OCI-LY7 (cell line): ENCODE results near the gene SCAF8. TPM values are rescaled to one million over a fixed set of nuclear protein-coding genes. Genes with fewer than 3 reads are reported as not detected.

ENCODE experiments used
- BruUV-seq: library from RNA; stranded (reverse); fragments of 400-500 nt; replicated peaks from 2 replicates; lab custom pipeline; 2021; lab: Mats Ljungman, UMichigan
- CTCF ChIA-PET: fragments of 300-600 bp; sonication (Branson Sonifier 250); formaldehyde crosslinking; loops from one replicate; lab custom pipeline; 2022; ENCODE audit warnings: antibody characterized with exemption; ENCODE audit not compliant: unreplicated experiment; lab: Charles Lee
- POLR2A ChIA-PET: fragments of 300-600 bp; sonication (Branson Sonifier 250); formaldehyde crosslinking; loops from one replicate; lab custom pipeline; 2022; ENCODE audit warnings: antibody characterized with exemption; lab: Charles Lee
- DNase-seq: peaks from one replicate; pipeline ENCODE4 v3.0.0-alpha.2; 2015; ENCODE audit warnings: low spot score
- H2AFZ ChIP-seq: fragments of 200-600 bp; sonication (generic), shearing (Covaris generic); 2 replicates; pipeline ENCODE4 v1.6.1; 2014; ENCODE audit warnings: mild to moderate bottlenecking, antibody characterized with exemption, low read length, moderate library complexity
- H3K27ac ChIP-seq: fragments of 200-600 bp; sonication (generic); 2 replicates; pipeline ENCODE4 v1.5.1; 2014; ENCODE audit warnings: mixed run types, low read depth, mild to moderate bottlenecking, moderate library complexity, low read length, inconsistent platforms; ENCODE audit not compliant: poor library complexity, severe bottlenecking
- H3K36me3 ChIP-seq: fragments of 200-600 bp; sonication (generic); 2 replicates; pipeline ENCODE4 v1.6.1; 2014; ENCODE audit warnings: mild to moderate bottlenecking, antibody characterized with exemption, low read length, moderate library complexity, mixed read lengths; ENCODE audit not compliant: insufficient read depth
- H3K4me1 ChIP-seq: fragments of 200-600 bp; sonication (generic); 2 replicates; pipeline ENCODE4 v1.5.1; 2014; ENCODE audit warnings: mild to moderate bottlenecking, low read length; ENCODE audit not compliant: insufficient read depth, poor library complexity, severe bottlenecking
- H3K4me2 ChIP-seq: fragments of 200-600 bp; sonication (generic); 2 replicates; pipeline ENCODE4 v1.6.1; 2014; ENCODE audit warnings: mild to moderate bottlenecking, low read length
- H3K4me3 ChIP-seq: fragments of 200-600 bp; sonication (generic); 2 replicates; pipeline ENCODE4 v1.5.1; 2014; ENCODE audit warnings: mild to moderate bottlenecking, low read depth, low read length; ENCODE audit not compliant: poor library complexity, severe bottlenecking
- H3K79me2 ChIP-seq: fragments of 200-600 bp; sonication (generic); 2 replicates; pipeline ENCODE4 v1.6.1; 2016; ENCODE audit warnings: low read depth, mild to moderate bottlenecking, low read length, moderate library complexity, mixed read lengths; ENCODE audit not compliant: insufficient read depth
- H3K9me2 ChIP-seq: fragments of 200-600 bp; sonication (generic); 2 replicates; pipeline ENCODE4 v1.6.1; 2016; ENCODE audit warnings: mild to moderate bottlenecking, low read length, mixed read lengths; ENCODE audit not compliant: insufficient read depth
- H3K9me3 ChIP-seq: fragments of 200-600 bp; sonication (generic); 2 replicates; pipeline ENCODE4 v1.6.1; 2014; ENCODE audit warnings: mild to moderate bottlenecking, mixed run types, low read length, mixed read lengths
- H4K20me1 ChIP-seq: fragments of 200-600 bp; sonication (generic); 2 replicates; pipeline ENCODE4 v1.6.1; 2014; ENCODE audit warnings: mild to moderate bottlenecking, antibody characterized with exemption, low read length, moderate library complexity, mixed read lengths; ENCODE audit not compliant: insufficient read depth
- CTCF ChIP-seq: fragments of 200-600 bp; sonication (generic); conservative IDR thresholded peaks from 2 replicates; pipeline ENCODE4 v1.5.1; 2014; ENCODE audit warnings: mild to moderate bottlenecking, antibody characterized with exemption, low read length, moderate library complexity, mixed read lengths
- EZH2phosphoT487 ChIP-seq: fragments of 200-600 bp; sonication (generic); IDR thresholded peaks from 2 replicates; pipeline ENCODE4 v1.6.1; 2018; ENCODE audit warnings: low read depth, borderline replicate concordance, mild to moderate bottlenecking, mixed run types, antibody characterized with exemption, low read length, moderate library complexity, mixed read lengths
- intact Hi-C: fragments of 100-400 bp; cut with micrococcal nuclease; formaldehyde crosslinking; loops from one replicate; pipeline ENCODE4 v1.10.0; 2022; ENCODE audit not compliant: unreplicated experiment
- total RNA-seq, 2 experiments: library from RNA; depleted of rRNA in 1 of 2; stranded (reverse); fragments of >200 nt in 1 of 2; shearing (Covaris generic) in 1 of 2; gene quantifications; 2 replicates each; pipeline ENCODE4 v1.2.3, GENCODE V29; 2014 to 2022

SCAF8 gene
- total RNA-seq, 2 experiments from 2014 or later, result 25.8 to 47.0 TPM

GRCh38 chr6:154752022-154752421 lies 18.8 kb downstream of the SCAF8 start:
- Histone ChIP-seq H3K9me3 (peaks cover 3% of the 10 kb centered on the region; the same call in 1 of the 2 replicates), H3K9me2 (no peaks in the 10 kb centered on the region), H3K36me3 (peaks cover 45% of the 10 kb centered on the region), H3K4me3 (no peak overlapping the region), H4K20me1 (peaks cover 10% of the 10 kb centered on the region), H3K79me2 (peaks cover 100% of the 10 kb centered on the region), H3K4me1 (peaks cover 8% of the 10 kb centered on the region), H2AFZ (no peak overlapping the region), H3K4me2 (no peak overlapping the region), H3K27ac (no peak overlapping the region)
- no TSS peak for BruUV-seq
- intact Hi-C loops, result no loop called here
- ChIA-PET POLR2A (interaction anchor here (0.7 to 1.5 kb wide), 2 partner anchors 11 to 51 kb away, joined by 3 to 4 read pairs; no protein-coding TSS in a partner anchor), CTCF (no interaction called here)
- DNase-seq, result no peak
- TF ChIP-seq EZH2phosphoT487, result no peak
- no peak for TF ChIP-seq CTCF

- H3K36me3 ChIP-seq, result peaks cover 44% of the 10 kb centered on the region
- TF ChIP-seq CTCF (no peak), EZH2phosphoT487 (no peak)
- H2AFZ ChIP-seq, result no peak overlapping the region
- no peaks in the 10 kb centered on the region for H3K9me3 ChIP-seq
- no peak overlapping the region for H3K4me2 ChIP-seq
- POLR2A ChIA-PET, result interaction anchor here (0.8 to 1.7 kb wide), 6 partner anchors 11 to 80 kb away, joined by 3 to 7 read pairs (median 4); no protein-coding TSS in a partner anchor
- intact Hi-C loops, result no loop called here
- no TSS peak for BruUV-seq
- peaks cover 14% of the 10 kb centered on the region for H4K20me1 ChIP-seq
- DNase-seq, result no peak
- CTCF ChIA-PET, result no interaction called here
- H3K9me2 ChIP-seq, result no peaks in the 10 kb centered on the region
- no peak overlapping the region for H3K4me3 ChIP-seq
- peaks cover 100% of the 10 kb centered on the region for H3K79me2 ChIP-seq
- H3K4me1 ChIP-seq, result no peaks in the 10 kb centered on the region
- no peak overlapping the region for H3K27ac ChIP-seq
Observed at GRCh38 chr6:154754152-154754551, 20.9 kb downstream of the SCAF8 start.

GRCh38 chr6:154757352-154758050 lies 24.3 kb downstream of the SCAF8 start:
- H3K79me2 ChIP-seq, result peaks cover 100% of the 10 kb centered on the region
- H4K20me1 ChIP-seq, result peaks cover 14% of the 10 kb centered on the region
- no peaks in the 10 kb centered on the region for H3K4me1 ChIP-seq
- H3K27ac ChIP-seq, result no peak overlapping the region
- no peaks in the 10 kb centered on the region for H3K9me2 ChIP-seq
- intact Hi-C loops, result no loop called here
- no TSS peak for BruUV-seq
- DNase-seq, result no peak
- ChIA-PET POLR2A (interaction anchor here (0.6 to 1.1 kb wide), 2 partner anchors 10 to 27 kb away, joined by 3 read pairs; no protein-coding TSS in a partner anchor), CTCF (no interaction called here)
- H3K4me2 ChIP-seq, result no peak overlapping the region
- TF ChIP-seq CTCF (no peak), EZH2phosphoT487 (no peak)
- no peak overlapping the region for H3K4me3 ChIP-seq
- no peak overlapping the region for H2AFZ ChIP-seq
- H3K9me3 ChIP-seq, result no peaks in the 10 kb centered on the region
- peaks cover 43% of the 10 kb centered on the region for H3K36me3 ChIP-seq
